ENCODE measurements around the gene PSTPIP1.

The PSTPIP1 gene

GRCh38 chr15:77030928-77031375, 36.0 kb downstream of the PSTPIP1 start:
- DNase-seq (ENCODE audit: low read depth), result no peak

- DNase-seq (ENCODE audit: low read depth), result no peak
Measured at GRCh38 chr15:77031376-77032050, 36.6 kb downstream of the PSTPIP1 start.

GRCh38 chr15:77032052-77032646, 37.2 kb downstream of the PSTPIP1 start:
- no peak for DNase-seq (ENCODE audit: low read depth)

- no peak for DNase-seq (ENCODE audit: low read depth)
Measured at GRCh38 chr15:77032647-77033416, 37.9 kb downstream of the PSTPIP1 start.

- no peak for DNase-seq (ENCODE audit: low read depth)
Measured at GRCh38 chr15:77033417-77033728, 38.4 kb downstream of the PSTPIP1 start.

GRCh38 chr15:77033729-77034671, 39.1 kb downstream of the PSTPIP1 start:
- DNase-seq (ENCODE audit: low read depth), result no peak

DNA sequence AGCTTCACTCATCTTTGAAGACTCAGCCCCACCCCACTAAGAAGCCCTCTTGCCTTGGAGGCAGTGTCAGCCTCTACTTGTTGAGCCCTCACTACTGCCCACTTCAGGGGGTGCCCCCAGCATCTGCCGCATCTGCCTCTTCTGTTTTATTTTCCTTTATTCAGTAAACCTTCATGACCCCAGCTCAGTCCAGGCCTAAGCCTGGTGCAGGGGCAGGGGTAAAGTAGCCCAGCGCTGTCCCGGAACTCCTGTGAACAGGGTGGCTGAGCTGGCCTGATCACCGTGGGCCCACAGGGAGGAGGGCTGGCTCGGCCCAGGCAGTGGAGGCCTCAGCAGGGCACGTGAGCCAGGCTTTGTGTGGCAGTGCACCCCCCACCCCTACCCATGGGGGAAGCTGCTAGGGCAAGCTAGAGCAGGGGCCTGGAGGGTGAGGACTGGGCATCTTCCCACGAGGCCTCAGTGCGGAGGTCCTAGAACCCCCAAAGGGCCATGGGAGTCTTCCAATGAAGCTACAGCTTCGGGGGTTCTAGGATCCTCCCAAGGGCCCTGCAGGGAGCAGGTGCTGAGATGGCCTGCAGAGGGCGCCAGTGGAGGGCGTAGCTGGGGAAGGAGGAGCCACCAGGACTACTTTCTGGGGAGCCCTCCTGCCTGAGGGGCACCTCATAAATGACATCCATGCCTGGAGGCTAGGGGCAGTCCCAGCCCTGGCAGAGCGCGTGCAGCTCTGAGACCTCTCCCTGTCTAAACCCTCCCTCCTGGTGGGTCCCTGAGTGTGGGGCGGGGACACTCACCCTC, 40.0 kb downstream of the PSTPIP1 start:
- no peak for DNase-seq (ENCODE audit: low read depth)

DNA sequence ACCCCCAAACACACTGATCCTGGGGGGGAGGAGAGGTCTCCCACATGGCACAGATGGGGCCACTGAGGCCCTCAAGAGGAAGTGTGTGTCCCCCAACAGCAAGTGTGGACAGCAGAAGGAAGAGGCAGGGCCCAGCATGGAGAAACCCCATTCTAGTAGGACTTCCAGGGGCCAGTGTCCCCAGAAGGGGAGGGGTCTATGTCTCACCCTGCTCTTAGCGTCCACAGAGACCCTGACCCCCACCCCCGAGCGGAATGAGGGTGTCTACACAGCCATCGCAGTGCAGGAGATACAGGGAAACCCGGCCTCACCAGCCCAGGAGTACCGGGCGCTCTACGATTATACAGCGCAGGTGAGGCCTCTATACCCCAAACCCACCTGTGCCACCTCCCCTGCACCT, 40.7 kb downstream of the PSTPIP1 start:
- DNase-seq (ENCODE audit: low read depth), result no peak

DNA sequence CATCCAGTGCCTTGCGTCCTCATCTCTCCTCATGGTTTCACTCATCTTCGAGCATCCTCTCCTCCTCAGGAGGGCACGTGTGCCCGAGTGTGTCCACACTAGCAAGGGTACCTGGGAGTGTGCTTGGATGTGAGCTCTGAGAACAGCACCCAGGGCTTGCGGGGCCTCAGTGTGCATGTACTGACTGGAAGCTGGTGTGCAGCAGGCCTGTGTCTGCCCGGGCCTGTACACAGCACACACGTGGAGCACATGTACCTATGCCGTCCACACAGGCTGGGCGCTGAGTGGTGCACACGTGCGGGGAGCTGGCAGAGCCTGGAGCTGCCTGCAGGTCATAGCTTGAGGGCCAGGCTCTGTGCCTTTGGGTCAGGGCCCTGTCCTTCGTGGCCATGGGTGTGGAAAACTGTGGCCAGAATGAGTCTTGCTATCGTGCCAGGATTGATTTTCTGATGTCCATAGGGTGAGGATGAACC, 41.1 kb downstream of the PSTPIP1 start:
- DNase-seq (ENCODE audit: low read depth), result no peak

DNA sequence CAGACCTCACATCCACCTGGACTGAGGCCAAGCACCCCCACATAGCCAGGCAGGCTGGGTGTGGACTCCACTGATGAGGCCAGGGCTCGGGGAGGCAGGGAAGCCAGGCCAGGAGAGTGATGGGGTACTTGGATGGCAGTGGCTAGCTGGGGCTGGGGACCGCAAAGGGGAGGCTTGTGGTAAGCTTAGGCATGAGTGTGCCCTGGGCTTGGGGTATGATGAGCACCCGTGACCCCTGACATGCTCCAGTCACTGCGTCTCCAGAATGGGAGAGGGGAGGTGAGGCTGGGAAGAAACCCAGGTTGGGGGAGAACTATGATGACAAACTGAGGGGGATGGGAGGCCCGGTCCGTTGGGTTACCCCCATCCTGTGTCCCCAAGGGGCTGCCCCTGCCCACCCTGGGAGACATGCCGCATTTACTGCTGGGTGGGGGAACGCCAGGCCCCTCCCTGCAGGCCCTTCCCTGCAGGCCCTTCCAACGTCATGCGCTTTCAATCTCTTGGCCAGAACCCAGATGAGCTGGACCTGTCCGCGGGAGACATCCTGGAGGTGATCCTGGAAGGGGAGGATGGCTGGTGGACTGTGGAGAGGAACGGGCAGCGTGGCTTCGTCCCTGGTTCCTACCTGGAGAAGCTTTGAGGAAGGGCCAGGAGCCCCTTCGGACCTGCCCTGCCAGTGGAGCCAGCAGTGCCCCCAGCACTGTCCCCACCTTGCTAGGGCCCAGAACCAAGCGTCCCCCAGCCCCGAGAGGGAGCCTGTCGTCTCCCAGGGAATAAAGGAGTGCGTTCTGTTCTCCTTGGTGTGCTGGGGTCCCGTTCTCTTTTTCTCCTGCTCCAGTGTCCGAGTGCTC, 41.8 kb downstream of the PSTPIP1 start:
- DNase-seq (ENCODE audit: low read depth), result no peak

GRCh38 chr15:77037388-77038209, 42.7 kb downstream of the PSTPIP1 start:
- no peak for DNase-seq (ENCODE audit: low read depth)

DNA sequence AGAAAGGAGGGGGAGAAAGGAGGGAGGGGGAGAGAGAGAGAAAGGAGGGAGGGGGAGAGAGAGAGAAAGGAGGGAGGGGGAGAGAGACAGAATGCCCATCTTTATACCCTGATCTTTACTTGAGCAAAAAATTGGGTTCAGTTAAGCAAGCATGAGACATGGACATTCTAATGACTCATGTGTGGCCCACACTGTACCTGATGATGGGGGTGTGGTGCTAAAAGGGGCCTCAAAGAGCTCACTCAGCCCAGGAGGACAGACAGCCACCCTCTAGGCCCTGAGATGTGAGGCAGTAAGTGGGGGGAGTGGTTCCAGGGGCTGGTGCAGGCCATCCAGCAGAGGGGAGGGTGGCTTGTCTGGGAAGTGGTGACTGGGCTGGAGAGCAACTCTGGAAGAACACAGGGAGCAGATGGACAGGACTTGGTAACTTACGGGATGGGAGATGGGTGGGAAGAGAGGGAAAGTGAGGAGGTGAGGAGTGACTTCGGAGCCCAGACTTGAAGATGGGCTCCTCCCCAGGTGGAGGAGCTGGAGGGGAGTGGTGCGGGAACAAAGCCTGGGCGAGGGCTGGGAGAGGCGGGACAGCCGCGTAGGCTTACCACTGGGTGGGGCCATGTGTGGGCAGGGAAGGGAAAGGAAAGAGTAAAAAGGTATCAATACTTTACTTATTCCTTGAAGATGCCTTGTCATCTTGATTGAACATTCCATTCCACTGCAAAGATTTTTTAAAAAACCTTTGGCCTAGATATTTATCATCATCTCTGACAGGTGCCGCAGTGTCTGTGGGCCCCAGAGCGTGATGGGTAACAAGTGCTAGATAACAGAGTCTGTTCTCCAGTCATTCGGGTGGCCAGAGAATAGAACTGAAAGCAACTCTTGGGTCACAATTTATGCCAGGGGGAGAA, 43.6 kb downstream of the PSTPIP1 start:
- no peak for DNase-seq (ENCODE audit: low read depth)

- DNase-seq (ENCODE audit: low read depth), result no peak
Measured at GRCh38 chr15:77039217-77039533, 44.2 kb downstream of the PSTPIP1 start.

DNA sequence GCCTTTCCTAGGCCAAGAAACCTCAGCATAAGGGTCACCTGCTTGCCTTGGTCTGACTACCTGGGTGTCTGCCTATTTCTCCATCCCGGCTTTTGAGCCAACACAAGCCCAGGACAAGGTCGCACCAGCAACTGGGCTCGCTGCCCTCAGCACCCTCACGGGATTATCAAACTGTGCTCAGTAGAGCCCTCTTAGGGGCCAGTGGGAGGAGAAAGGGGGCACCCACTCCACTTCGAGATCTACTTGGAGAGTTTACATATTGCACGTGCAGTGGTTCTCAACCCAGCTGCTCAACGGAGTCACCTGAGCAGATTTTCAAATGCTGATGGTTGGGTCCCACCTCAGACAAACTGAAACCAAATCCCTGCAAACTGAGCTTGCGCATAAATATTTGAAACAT, 44.9 kb downstream of the PSTPIP1 start:
- DNase-seq (ENCODE audit: low read depth), result no peak

- no peak for DNase-seq (ENCODE audit: low read depth)
Measured at GRCh38 chr15:77040673-77041072, 45.7 kb downstream of the PSTPIP1 start.

GRCh38 chr15:77042245-77042919, 47.5 kb downstream of the PSTPIP1 start:
- no peak for DNase-seq (ENCODE audit: low read depth)

DNA sequence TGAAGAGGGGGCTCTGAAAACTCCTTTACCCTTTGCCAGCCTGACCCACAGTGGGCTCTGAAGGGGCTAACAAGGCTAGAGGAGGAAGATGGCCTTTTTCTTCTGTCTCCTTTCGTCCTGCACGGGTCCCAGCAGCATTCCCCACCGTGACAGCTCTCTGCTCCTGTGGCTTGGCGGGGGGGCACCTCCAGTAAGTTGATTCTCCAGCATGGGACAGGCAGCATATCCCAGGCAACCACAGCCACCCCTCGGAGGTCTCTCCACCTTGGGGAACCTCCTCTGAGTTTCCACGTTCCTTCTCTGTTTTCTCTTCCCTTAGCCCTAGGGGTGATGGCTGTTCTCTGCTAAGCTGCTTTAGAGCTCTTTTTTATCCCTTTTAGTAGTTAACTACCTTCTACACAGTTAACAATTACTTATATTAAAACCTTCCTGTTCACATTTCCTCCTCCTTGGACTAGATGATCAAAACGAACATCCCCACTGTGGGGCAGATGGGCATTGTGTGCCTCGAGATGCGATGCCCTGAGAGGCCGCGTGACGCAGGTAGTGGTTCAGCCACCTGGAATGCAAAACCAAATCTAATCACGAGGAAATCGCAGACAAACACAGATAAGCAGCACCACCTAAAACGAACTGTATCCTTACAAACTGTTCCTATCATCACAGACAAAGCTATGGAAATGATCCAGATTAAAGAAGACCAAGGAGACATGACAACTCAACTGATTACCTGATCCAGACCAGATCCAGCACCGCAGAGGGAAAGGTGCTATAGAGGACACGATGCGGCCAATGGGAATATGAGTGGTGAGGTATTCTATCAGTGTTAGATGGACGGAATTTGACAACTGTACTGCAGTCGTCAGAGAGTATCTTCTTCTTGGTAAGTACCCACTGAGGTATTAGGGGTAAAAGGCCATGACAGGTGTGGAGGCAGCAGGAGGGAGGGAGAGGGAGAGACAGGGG, 48.3 kb downstream of the PSTPIP1 start:
- DNase-seq (ENCODE audit: low read depth), result no peak
